Adrenal gland (tissue), 12 donors: ENCODE measurements around the gene ALPK3. TPM values are rescaled to one million over a fixed set of nuclear protein-coding genes. Genes with fewer than 3 reads are reported as not detected.

Experiments
- DNase-seq, 7 donors: peaks; one replicate each; pipeline ENCODE4 v3.0.0-alpha.2; 2019 to 2020
- H3K27ac ChIP-seq, 5 donors: fragments of 200-600 bp; sonication (generic) in 4 of 5; 1 replicate in 3 of 5; 2 replicates in 2 of 5; pipeline versions ENCODE4 v1.5.1 to v1.8.0; 2016 to 2020; ENCODE audit warnings: mild to moderate bottlenecking in 1 of 5
- H3K27me3 ChIP-seq: fragments of 200-600 bp; 2 replicates; pipeline ENCODE4 v1.8.0; 2021
- H3K36me3 ChIP-seq, 2 donors: fragments of 200-600 bp; replicated peaks in 1 of 2; 1 replicate in 1 of 2; 2 replicates in 1 of 2; pipeline versions ENCODE4 v1.5.1 to v1.8.0; 2018 to 2022
- H3K4me1 ChIP-seq, 2 donors: fragments of 200-600 bp; replicated peaks in 1 of 2; 1 replicate in 1 of 2; 2 replicates in 1 of 2; pipeline versions ENCODE4 v1.5.1 to v1.8.0; 2018 to 2021
- H3K4me3 ChIP-seq, 4 donors: fragments of 200-600 bp; sonication (generic) in 3 of 4; one replicate each; pipeline ENCODE4 v1.5.1; 2016 to 2018
- H3K9me3 ChIP-seq, 3 donors: fragments of 200-600 bp; sonication (generic) in 1 of 3; replicated peaks in 1 of 3; 1 replicate in 2 of 3; 2 replicates in 1 of 3; pipeline versions ENCODE4 v1.5.1 to v1.8.0; 2016 to 2021
- POLR2A ChIP-seq, 2 donors: fragments of 450-650 bp; IDR thresholded peaks; one replicate each; pipeline ENCODE4 v1.6.1; 2017; ENCODE audit warnings: antibody characterized with exemption in 2 of 2, mild to moderate bottlenecking in 2 of 2, moderate library complexity in 1 of 2
- WGBS, 4 donors: extraction: QIAGEN DNeasy Blood & Tissue Kit in 2 of 4; methylation state at CpG; one replicate each; pipeline versions ENCODE4 v1.1.5 to v1.1.7; 2013 to 2017; 5-methylcytosine and 5-hydroxymethylcytosine counted together
- intact Hi-C, 2 donors: fragments of 100-400 bp; cut with DNase I; formaldehyde crosslinking; loops; one replicate each; pipeline versions ENCODE4 v1.14.1 to v1.15.0; 2022 to 2023
- polyA plus RNA-seq, 3 donors: library from polyadenylated mRNA; stranded (reverse); fragments of 200-250 nt in 2 of 3; fragments of 350-450 nt in 1 of 3; fragmentation: Illumina TruSeq in 1 of 3; extraction: RNeasy Lipid Tissue Mini Kit (QIAGEN cat#74804) in 1 of 3; gene quantifications; one replicate each; pipeline ENCODE4 v1.2.3, GENCODE V29; 2013 to 2014
- total RNA-seq, 9 donors: library from RNA; depleted of rRNA in 4 of 9; stranded (reverse); fragments of >200 nt in 4 of 9; fragments of 120-200 nt in 1 of 9; fragmentation: NEBNext Ultra II Directional in 1 of 9; extraction: Animal tissue kit (Norgen Biotek cat#: 25700) in 1 of 9; gene quantifications; one replicate each; pipeline versions ENCODE4 v1.1.0 to v1.2.4, GENCODE V29; 2013 to 2023
- TF ChIP-seq, protein P1 (sequence below), 6 experiments: fragments of 450-650 bp in 4 of 6; fragments of 200-600 bp in 2 of 6; sonication (generic) in 1 of 6; IDR thresholded peaks; 1 replicate in 5 of 6; 2 replicates in 1 of 6; pipeline versions ENCODE4 v1.5.1 to v1.8.0; 2016 to 2021; ENCODE audit warnings: antibody characterized with exemption in 6 of 6, mild to moderate bottlenecking in 2 of 6, moderate library complexity in 1 of 6
- donor health status: healthy with polysubstance abuse.
- donor health status: Bipolar disorder and iron deficiency.
- donor health status: DM: yes; HTN: yes; CAD: no.
- donor health status: DM: no; HTN: no; CAD: no.
- donor health status: DM: no; HTN: no; CAD: no.
- donor health status: DM: yes; HTN: yes; CAD: no.

The ALPK3 gene
- total and polyA plus RNA-seq, 12 donors = 5.8 to 39.3 (median 15.9) TPM

GRCh38 chr15:84880822-84881519, 63.8 kb downstream of the ALPK3 start:
- DNase-seq = no peak
- WGBS, 4 donors = 84 to 95% (median 94%) methylated on average over 2 to 8 of the region's 8 CpGs
- Histone ChIP-seq H3K27me3 (no peaks in the 10 kb centered on the region), H3K4me3 (no peak overlapping the region), H3K27ac (no peak overlapping the region), H3K9me3 (no peaks in the 10 kb centered on the region), H3K36me3 (no peaks in the 10 kb centered on the region), H3K4me1 (no peaks in the 10 kb centered on the region)
- TF ChIP-seq, protein P1, sequence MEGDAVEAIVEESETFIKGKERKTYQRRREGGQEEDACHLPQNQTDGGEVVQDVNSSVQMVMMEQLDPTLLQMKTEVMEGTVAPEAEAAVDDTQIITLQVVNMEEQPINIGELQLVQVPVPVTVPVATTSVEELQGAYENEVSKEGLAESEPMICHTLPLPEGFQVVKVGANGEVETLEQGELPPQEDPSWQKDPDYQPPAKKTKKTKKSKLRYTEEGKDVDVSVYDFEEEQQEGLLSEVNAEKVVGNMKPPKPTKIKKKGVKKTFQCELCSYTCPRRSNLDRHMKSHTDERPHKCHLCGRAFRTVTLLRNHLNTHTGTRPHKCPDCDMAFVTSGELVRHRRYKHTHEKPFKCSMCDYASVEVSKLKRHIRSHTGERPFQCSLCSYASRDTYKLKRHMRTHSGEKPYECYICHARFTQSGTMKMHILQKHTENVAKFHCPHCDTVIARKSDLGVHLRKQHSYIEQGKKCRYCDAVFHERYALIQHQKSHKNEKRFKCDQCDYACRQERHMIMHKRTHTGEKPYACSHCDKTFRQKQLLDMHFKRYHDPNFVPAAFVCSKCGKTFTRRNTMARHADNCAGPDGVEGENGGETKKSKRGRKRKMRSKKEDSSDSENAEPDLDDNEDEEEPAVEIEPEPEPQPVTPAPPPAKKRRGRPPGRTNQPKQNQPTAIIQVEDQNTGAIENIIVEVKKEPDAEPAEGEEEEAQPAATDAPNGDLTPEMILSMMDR (IDR thresholded peaks at IDR 0.05) = no peak
- TF ChIP-seq POLR2A (IDR thresholded peaks at IDR 0.05) = no peak
- intact Hi-C loops = no loop called here

DNA sequence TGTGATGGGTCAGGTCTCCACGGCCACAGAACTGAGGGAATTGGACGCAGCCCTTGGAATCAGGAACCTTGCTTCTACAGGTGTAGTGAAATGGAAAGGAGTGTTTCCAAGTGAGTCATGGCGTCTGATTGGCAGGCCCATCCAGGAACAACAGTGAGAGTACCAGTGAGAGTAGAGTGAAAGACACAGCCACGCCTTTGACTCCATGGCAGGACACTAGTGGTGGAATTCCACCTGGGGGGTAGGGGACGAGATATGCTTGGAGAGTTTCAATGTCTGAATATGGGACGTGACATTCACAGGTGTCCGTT, 64.3 kb downstream of the ALPK3 start:
- intact Hi-C loops = no loop called here
- Histone ChIP-seq H3K27me3 (no peaks in the 10 kb centered on the region), H3K4me3 (no peak overlapping the region), H3K9me3 (no peaks in the 10 kb centered on the region), H3K27ac (no peak overlapping the region), H3K36me3 (no peaks in the 10 kb centered on the region), H3K4me1 (no peaks in the 10 kb centered on the region)
- no peak for TF ChIP-seq POLR2A (IDR thresholded peaks at IDR 0.05)
- TF ChIP-seq, protein P1 (IDR thresholded peaks at IDR 0.05) = no peak
- DNase-seq = no peak
- WGBS, 4 donors = 86 to 93% (median 90%) methylated on average over 7 of the region's 7 CpGs

DNA sequence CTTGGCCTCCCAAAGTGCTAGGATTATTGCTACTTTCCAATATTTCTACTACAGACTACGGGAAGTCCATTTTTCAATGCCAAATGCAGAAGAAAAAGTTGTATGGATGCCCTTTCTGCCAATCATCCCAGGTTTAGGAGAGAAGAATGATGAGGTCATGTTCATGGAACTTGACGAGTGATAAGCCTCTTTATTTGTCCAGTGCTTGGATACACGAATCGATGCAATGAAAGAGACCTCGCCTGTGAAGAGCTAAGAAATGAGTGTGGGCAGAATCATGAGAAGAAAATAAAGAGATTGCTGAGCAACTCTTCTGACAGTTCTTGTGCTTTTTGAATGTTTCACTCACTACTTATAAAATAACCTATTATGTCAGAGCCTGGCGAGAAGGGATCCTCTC, 66.3 kb downstream of the ALPK3 start:
- H3K36me3 ChIP-seq = no peaks in the 10 kb centered on the region
- no peaks in the 10 kb centered on the region for H3K27me3 ChIP-seq
- 84 to 90% (median 87%) methylated on average over 6 of the region's 6 CpGs for WGBS, 4 donors
- H3K27ac ChIP-seq = no peak overlapping the region
- no peaks in the 10 kb centered on the region for H3K4me1 ChIP-seq
- intact Hi-C loops = no loop called here
- H3K4me3 ChIP-seq = no peak overlapping the region
- H3K9me3 ChIP-seq = no peaks in the 10 kb centered on the region
- no peak for DNase-seq
- no peak for TF ChIP-seq POLR2A (IDR thresholded peaks at IDR 0.05)
- TF ChIP-seq, protein P1 (IDR thresholded peaks at IDR 0.05) = no peak

- intact Hi-C loops = no loop called here
- H3K4me1 ChIP-seq = no peaks in the 10 kb centered on the region
- H3K27me3 ChIP-seq = no peaks in the 10 kb centered on the region
- 82 to 93% (median 83%) methylated on average over 7 to 11 of the region's 11 CpGs for WGBS, 4 donors
- no peak for DNase-seq
- H3K4me3 ChIP-seq = no peak within 1 kb of the TSS
- TF ChIP-seq POLR2A (IDR thresholded peaks at IDR 0.05) = no peak
- TF ChIP-seq, protein P1 (IDR thresholded peaks at IDR 0.05) = no peak
- H3K27ac ChIP-seq = no peak within 1 kb of the TSS
- no peaks in the 10 kb centered on the region for H3K9me3 ChIP-seq
- no peaks in the 10 kb centered on the region for H3K36me3 ChIP-seq
These were observed 67.0 kb downstream of the ALPK3 start, which contains the start of gene SLC28A1 for GRCh38 chr15:84883916-84884781. Gene SLC28A1 (plus strand): TSS chr15:84884662. CDS start chr15:84887761, 3,099 bp downstream.
